H9 (cell line): ENCODE results near the gene PBX4. TPM values are rescaled to one million over a fixed set of nuclear protein-coding genes. Genes with fewer than 3 reads are reported as not detected.

ENCODE experiments used
- DNase-seq: peaks from one replicate; pipeline ENCODE4 v3.0.0-alpha.2; 2017
- H2AFZ ChIP-seq: one replicate; pipeline ENCODE4 v1.6.1; 2013; ENCODE audit warnings: mild to moderate bottlenecking, low read length, control low read depth, moderate library complexity
- H2AK5ac ChIP-seq: 2 replicates; pipeline ENCODE4 v1.6.1; 2013; ENCODE audit warnings: low read length, control low read depth, mixed read lengths; ENCODE audit not compliant: insufficient read length
- H2BK120ac ChIP-seq: one replicate; pipeline ENCODE4 v1.6.1; 2013; ENCODE audit warnings: low read depth, mild to moderate bottlenecking, low read length, control low read depth, inconsistent platforms; ENCODE audit not compliant: poor library complexity, severe bottlenecking
- H2BK12ac ChIP-seq: 2 replicates; pipeline ENCODE4 v1.6.1; 2013; ENCODE audit warnings: low read length, control low read depth, mixed read lengths, low read depth; ENCODE audit not compliant: insufficient read length
- H2BK15ac ChIP-seq: 2 replicates; pipeline ENCODE4 v1.6.1; 2013; ENCODE audit warnings: low read depth, low read length, control low read depth
- H2BK20ac ChIP-seq: one replicate; pipeline ENCODE4 v1.6.1; 2013; ENCODE audit warnings: low read depth, mild to moderate bottlenecking, low read length, control low read depth, inconsistent platforms; ENCODE audit not compliant: poor library complexity, severe bottlenecking
- H2BK5ac ChIP-seq: 2 replicates; pipeline ENCODE4 v1.6.1; 2013; ENCODE audit warnings: low read length, control low read depth, mixed read lengths; ENCODE audit not compliant: insufficient read length
- H3K14ac ChIP-seq: 2 replicates; pipeline ENCODE4 v1.6.1; 2013; ENCODE audit warnings: low read length, control low read depth; ENCODE audit not compliant: insufficient read depth
- H3K18ac ChIP-seq: 2 replicates; pipeline ENCODE4 v1.6.1; 2013; ENCODE audit warnings: low read depth, mild to moderate bottlenecking, mixed read lengths, low read length, control low read depth; ENCODE audit not compliant: insufficient read length
- H3K23ac ChIP-seq: 2 replicates; pipeline ENCODE4 v1.6.1; 2013; ENCODE audit warnings: low read length, control low read depth, mixed read lengths, low read depth; ENCODE audit not compliant: insufficient read length
- H3K23me2 ChIP-seq: 2 replicates; pipeline ENCODE4 v1.6.1; 2013; ENCODE audit warnings: low read depth, mild to moderate bottlenecking, mixed read lengths, low read length, control low read depth; ENCODE audit not compliant: insufficient read length, poor library complexity, severe bottlenecking
- H3K27ac ChIP-seq: 2 replicates; pipeline ENCODE4 v1.5.1; 2013; ENCODE audit warnings: low read length, control low read depth, mixed read lengths, low read depth; ENCODE audit not compliant: insufficient read length
- H3K27me3 ChIP-seq: 2 replicates; pipeline ENCODE4 v1.6.1; 2013; ENCODE audit warnings: low read length, control low read depth, inconsistent platforms; ENCODE audit not compliant: insufficient read depth
- H3K4ac ChIP-seq: 2 replicates; pipeline ENCODE4 v1.6.1; 2013; ENCODE audit warnings: low read depth, mild to moderate bottlenecking, control low read depth, inconsistent platforms, low read length, moderate library complexity
- H3K4me1 ChIP-seq: 2 replicates; pipeline ENCODE4 v1.6.1; 2013; ENCODE audit warnings: low read length, control low read depth, inconsistent platforms; ENCODE audit not compliant: insufficient read depth
- H3K4me2 ChIP-seq: 2 replicates; pipeline ENCODE4 v1.6.1; 2013; ENCODE audit warnings: low read length, control low read depth, mixed read lengths; ENCODE audit not compliant: insufficient read length, insufficient read depth
- H3K56ac ChIP-seq: 2 replicates; pipeline ENCODE4 v1.6.1; 2013; ENCODE audit warnings: low read depth, mild to moderate bottlenecking, mixed read lengths, low read length, control low read depth; ENCODE audit not compliant: insufficient read length
- H3K79me1 ChIP-seq: 2 replicates; pipeline ENCODE4 v1.6.1; 2013; ENCODE audit warnings: low read depth, mild to moderate bottlenecking, moderate library complexity, low read length, control low read depth, inconsistent platforms; ENCODE audit not compliant: insufficient read depth, poor library complexity, severe bottlenecking
- H3K79me2 ChIP-seq: 2 replicates; pipeline ENCODE4 v1.6.1; 2013; ENCODE audit warnings: low read length, control low read depth, inconsistent platforms; ENCODE audit not compliant: insufficient read depth
- H3K9ac ChIP-seq: 2 replicates; pipeline ENCODE4 v1.6.1; 2013; ENCODE audit warnings: low read length, control low read depth, mixed read lengths; ENCODE audit not compliant: insufficient read length; ENCODE audit errors: extremely low read depth
- H3K9me3 ChIP-seq: one replicate; pipeline ENCODE4 v1.6.1; 2013; ENCODE audit warnings: low read depth, low read length, inconsistent platforms; ENCODE audit not compliant: control insufficient read depth
- H3T11ph ChIP-seq: one replicate; pipeline ENCODE4 v1.6.1; 2013; ENCODE audit warnings: mild to moderate bottlenecking, low read length, control low read depth, inconsistent platforms
- H4K20me1 ChIP-seq: one replicate; pipeline ENCODE4 v1.6.1; 2013; ENCODE audit not compliant: control insufficient read depth, insufficient read length, insufficient read depth
- H4K5ac ChIP-seq: 2 replicates; pipeline ENCODE4 v1.6.1; 2013; ENCODE audit warnings: low read depth, mild to moderate bottlenecking, mixed read lengths, low read length, control low read depth; ENCODE audit not compliant: insufficient read length
- H4K8ac ChIP-seq: replicated peaks from 2 replicates; pipeline ENCODE4 v1.6.1; 2013; ENCODE audit warnings: low read length, control low read depth, mixed read lengths, low read depth; ENCODE audit not compliant: insufficient read length
- H4K91ac ChIP-seq: 2 replicates; pipeline ENCODE4 v1.6.1; 2013; ENCODE audit warnings: low read depth, mild to moderate bottlenecking, moderate library complexity, mixed read lengths, low read length, control low read depth; ENCODE audit not compliant: insufficient read length
- H3K27ac Mint-ChIP-seq, 3 experiments: 2 replicates in 2 of 3; 3 replicates in 1 of 3; pipeline ENCODE4 v1.8.0; 2020 to 2021; ENCODE audit warnings: mixed read lengths in 3 of 3, mild to moderate bottlenecking in 1 of 3, moderate library complexity in 1 of 3
- H3K27me3 Mint-ChIP-seq: 2 replicates; pipeline ENCODE4 v1.8.0; 2021; ENCODE audit warnings: low read depth, mild to moderate bottlenecking, moderate library complexity, mixed read lengths
- H3K36me3 Mint-ChIP-seq, 3 experiments: 2 replicates in 2 of 3; 3 replicates in 1 of 3; pipeline ENCODE4 v1.8.0; 2020 to 2021; ENCODE audit warnings: low read depth in 3 of 3, mixed read lengths in 3 of 3; ENCODE audit not compliant: insufficient read depth in 1 of 3
- H3K4me1 Mint-ChIP-seq, 2 experiments: 2 replicates each; pipeline ENCODE4 v1.8.0; 2020; ENCODE audit warnings: mixed read lengths in 2 of 2
- H3K4me3 Mint-ChIP-seq, 2 experiments: 2 replicates in 1 of 2; 3 replicates in 1 of 2; pipeline ENCODE4 v1.8.0; 2020 to 2021; ENCODE audit warnings: mild to moderate bottlenecking in 2 of 2, mixed read lengths in 2 of 2, moderate library complexity in 1 of 2
- H3K9me3 Mint-ChIP-seq, 2 experiments: 2 replicates in 1 of 2; 3 replicates in 1 of 2; pipeline ENCODE4 v1.8.0; 2020; ENCODE audit warnings: mild to moderate bottlenecking in 2 of 2, mixed read lengths in 2 of 2, moderate library complexity in 1 of 2
- CTCF ChIP-seq: fragments of 200-600 bp; sonication (generic); conservative IDR thresholded peaks from 3 replicates; pipeline ENCODE4 v1.8.0; 2021; ENCODE audit warnings: antibody characterized with exemption, mild to moderate bottlenecking
- WGBS: extraction: QIAGEN DNeasy Blood & Tissue Kit; methylation state at CpG from one replicate; pipeline ENCODE4 v1.1.7; 2013; ENCODE audit warnings: missing lambda C conversion rate, low lambda C conversion rate, mixed read lengths; ENCODE audit not compliant: insufficient read length; ENCODE audit errors: extremely low coverage; 5-methylcytosine and 5-hydroxymethylcytosine counted together
- total RNA-seq: library from RNA; stranded (reverse); gene quantifications from 2 replicates; pipeline ENCODE4 v1.2.1, GENCODE V29; 2021

The PBX4 gene
- total RNA-seq, 1 experiment from 2014 or later, result 3.3 TPM

- Histone ChIP-seq H3T11ph (no peak overlapping the region), H3K4me1 (peaks cover 3% of the 10 kb centered on the region; the same call in 1 of the 2 replicates), H3K79me2 (no peaks in the 10 kb centered on the region), H3K9me3 (no peaks in the 10 kb centered on the region), H3K27me3 (no peaks in the 10 kb centered on the region), H2BK12ac (no peak overlapping the region), H3K79me1 (no peaks in the 10 kb centered on the region), H2BK120ac (no peak overlapping the region), H4K91ac (no peak overlapping the region), H2BK15ac (no peak overlapping the region), H4K5ac (no peak overlapping the region), H3K4ac (no peak overlapping the region), H2BK5ac (no peak overlapping the region), H3K27ac (no peak overlapping the region), H2AFZ (no peak overlapping the region), H3K14ac (no peak overlapping the region), H3K56ac (no peak overlapping the region), H3K9ac (no peak overlapping the region), H4K8ac (no peak overlapping the region), H2BK20ac (no peak overlapping the region), H4K20me1 (no peaks in the 10 kb centered on the region), H3K23ac (no peak overlapping the region), H2AK5ac (no peak overlapping the region), H3K4me2 (no peak overlapping the region), H3K18ac (no peak overlapping the region), H3K23me2 (no peaks in the 10 kb centered on the region)
- Mint-ChIP-seq H3K4me1 (peaks cover 5 to 11% of the 10 kb centered on the region in 2 experiments), H3K9me3 (0 out of 5 replicates have a peak, but pooled peaks cover 0 to under 1% of the 10 kb centered on the region in 2 experiments), H3K27me3 (peaks cover 27% of the 10 kb centered on the region), H3K27ac (no peak overlapping the region), H3K36me3 (no peaks in the 10 kb centered on the region), H3K4me3 (no peak overlapping the region)
- WGBS, result no CpG with 5 or more reads among the region's 4 CpGs
- TF ChIP-seq CTCF, result no peak
- no peak for DNase-seq
Measured at GRCh38 chr19:19580418-19580817, 38.1 kb downstream of the PBX4 start.
